GM21786 (cell line): ENCODE data around the gene CSNK2A2.

Experiments
- ATAC-seq: cut with Tn5 transposase; IDR thresholded peaks from one replicate; pipeline ENCODE4 v1.9.1; 2021; ENCODE audit not compliant: unreplicated experiment

Gene CSNK2A2

GRCh38 chr16:58152246-58152868, 45.5 kb downstream of the CSNK2A2 start:
- no peak for ATAC-seq

- ATAC-seq, result no peak
Measured at GRCh38 chr16:58148526-58148925, 49.4 kb downstream of the CSNK2A2 start.

DNA sequence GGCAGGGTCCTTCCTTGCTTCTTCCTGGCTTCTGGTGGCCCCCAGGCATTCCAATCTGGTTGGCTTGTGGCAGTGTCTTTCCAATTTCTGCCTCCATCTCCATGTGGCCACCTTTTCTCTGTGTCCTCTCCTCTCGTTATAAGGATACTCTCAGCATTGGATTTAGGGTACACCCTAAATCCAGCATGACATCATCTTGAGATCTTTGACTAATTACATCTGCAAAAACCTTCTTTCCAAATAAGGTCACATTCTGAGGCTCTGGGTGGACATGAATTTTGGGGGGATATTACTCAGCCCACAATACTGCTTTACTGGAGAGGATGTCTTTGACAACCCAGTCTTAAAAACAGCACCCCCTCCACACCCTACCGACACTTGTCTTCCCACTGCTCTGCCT, 49.8 kb downstream of the CSNK2A2 start:
- ATAC-seq, result no peak

- no peak for ATAC-seq
Measured at GRCh38 chr16:58138852-58139251, 59.1 kb downstream of the CSNK2A2 start.

- ATAC-seq, result no peak
Measured at GRCh38 chr16:58137581-58137980, 60.3 kb downstream of the CSNK2A2 start.

DNA sequence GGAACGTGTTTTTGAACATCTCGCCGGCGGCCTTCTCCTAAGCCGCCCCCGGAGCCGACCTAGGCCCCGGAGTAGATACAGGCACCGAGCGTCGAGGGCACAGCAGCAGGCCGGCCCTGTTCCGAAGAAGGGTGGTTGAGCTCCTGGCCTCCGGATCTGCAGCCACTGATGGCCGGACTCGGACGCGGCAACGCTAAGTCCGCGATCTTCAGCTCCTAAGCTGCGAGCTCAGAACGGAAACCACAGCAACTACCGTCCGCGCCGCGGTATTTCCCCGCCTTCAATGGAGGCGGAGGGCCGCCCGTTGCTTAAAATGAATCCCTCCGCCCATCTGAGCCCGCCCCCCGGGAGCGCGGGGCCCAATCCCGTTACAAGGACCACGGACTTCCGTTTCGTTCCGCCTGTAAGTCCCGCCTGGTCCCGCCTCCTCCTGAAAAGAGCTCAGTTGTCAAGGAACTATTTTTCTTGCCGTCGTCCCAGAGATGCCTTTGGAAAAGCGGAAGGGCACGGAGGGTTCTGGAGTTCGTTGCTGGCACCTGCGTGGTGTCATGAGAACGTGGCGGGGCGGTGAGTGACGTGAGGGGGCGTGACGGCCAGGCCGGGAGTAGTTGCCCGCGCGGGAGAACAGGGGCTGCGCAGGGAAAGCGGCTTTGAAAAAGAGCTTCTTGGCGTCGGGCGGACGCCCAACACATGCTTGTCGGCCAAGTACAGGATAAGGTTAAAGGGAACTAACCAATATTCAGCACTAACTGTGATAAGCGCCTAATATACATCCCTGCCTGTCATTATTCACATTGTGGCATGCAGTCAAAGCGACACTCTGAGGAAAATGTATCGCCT, 68.6 kb downstream of the CSNK2A2 start, which contains the start of gene CFAP20:
Gene CFAP20 (minus strand): TSS at position 285 of the 840 bp plus-strand sequence. CDS start 266 bp downstream, at position 19.
- ATAC-seq, result peak; percentile 83

GRCh38 chr16:58128711-58129096, 69.2 kb downstream of the CSNK2A2 start:
- no peak for ATAC-seq

DNA sequence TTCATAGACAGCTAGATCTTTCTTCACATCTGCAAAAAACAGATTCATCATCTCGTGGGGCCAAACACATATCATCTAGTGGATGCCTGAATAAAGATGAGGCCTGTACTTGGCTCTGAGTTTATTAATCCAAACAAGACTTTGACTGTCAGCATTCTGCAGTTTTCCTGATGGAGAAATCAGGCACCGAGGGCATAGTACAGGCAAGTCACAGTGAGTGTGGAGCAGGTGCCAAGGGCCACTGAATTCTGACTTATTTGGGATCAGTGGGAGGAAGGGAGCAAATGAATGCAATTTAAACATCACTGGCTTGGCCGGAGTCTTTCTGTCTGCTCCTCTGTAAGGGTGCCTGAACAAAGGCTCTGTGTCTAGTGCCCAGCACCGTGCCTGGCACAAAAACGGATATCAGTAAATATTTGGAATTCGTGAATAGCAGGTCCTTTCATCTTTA, 69.7 kb downstream of the CSNK2A2 start:
- no peak for ATAC-seq

DNA sequence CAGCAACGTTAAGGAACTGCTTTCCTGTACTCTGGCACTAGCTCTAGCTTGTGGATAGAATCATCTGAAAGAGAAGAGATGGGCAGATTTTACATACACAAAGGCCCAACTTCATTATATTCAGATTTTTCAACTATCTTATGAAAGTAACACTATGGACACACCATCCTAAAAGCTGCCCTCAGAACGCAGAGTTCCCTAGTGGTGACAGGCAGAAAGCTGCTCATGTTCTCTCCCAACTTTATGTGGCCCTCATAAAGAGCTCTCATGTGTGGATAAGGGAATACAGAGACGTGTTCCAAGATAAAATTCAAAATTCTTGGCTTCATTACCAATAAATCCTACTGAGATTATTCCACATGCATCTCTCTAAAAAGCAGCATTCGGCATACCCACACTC, 70.3 kb downstream of the CSNK2A2 start:
- no peak for ATAC-seq

DNA sequence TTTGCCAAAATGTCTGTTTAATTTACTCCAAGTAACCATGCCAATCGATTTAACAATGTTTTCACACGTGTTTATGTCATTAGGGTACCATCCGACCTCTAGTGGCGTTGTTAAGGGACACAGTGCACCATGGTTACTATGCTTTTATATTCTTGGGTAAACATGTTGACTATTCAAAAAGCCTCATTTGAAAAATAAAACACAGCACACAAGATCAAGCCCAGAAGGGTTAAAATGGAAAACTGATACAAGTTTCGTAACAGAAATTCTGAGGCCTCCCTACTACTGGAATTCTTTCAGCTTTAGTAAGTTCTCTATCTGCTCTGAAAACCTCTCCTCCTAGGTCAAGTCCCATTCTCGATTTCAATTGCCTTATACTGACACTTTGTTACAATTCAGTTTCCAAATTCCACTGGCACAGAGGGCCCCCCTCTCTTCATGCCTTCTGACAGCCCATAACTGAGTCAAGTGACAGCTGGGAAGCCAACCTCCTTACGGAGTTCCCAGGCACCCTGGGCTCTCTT, 70.8 kb downstream of the CSNK2A2 start:
- ATAC-seq, result no peak

- ATAC-seq, result no peak
Measured at GRCh38 chr16:58126451-58126961, 71.4 kb downstream of the CSNK2A2 start.

DNA sequence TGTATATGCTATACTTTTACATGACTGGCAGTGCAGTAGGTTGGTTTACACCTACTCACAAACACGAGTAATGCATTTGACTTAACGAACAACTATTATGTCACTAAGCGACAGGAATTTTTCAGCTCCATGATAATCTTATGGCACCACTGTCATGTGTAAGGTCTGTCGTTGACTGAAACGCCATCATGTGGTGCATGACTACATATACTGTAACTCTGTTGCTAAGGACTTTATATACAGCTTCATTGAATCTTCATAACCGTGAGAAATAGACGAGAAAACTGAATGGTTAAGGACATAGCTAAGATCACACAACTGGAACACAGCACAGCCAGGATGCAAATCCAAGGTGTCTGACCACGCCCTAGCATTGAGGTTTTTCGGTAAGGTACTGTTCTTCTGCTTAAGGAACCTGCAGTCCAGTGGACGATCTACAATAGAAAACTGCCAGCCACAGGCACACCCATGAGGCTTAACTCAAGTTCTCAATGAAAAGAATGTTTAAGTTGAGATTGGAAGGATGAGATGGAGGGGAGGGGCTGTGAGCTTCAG, 72.0 kb downstream of the CSNK2A2 start:
- no peak for ATAC-seq

DNA sequence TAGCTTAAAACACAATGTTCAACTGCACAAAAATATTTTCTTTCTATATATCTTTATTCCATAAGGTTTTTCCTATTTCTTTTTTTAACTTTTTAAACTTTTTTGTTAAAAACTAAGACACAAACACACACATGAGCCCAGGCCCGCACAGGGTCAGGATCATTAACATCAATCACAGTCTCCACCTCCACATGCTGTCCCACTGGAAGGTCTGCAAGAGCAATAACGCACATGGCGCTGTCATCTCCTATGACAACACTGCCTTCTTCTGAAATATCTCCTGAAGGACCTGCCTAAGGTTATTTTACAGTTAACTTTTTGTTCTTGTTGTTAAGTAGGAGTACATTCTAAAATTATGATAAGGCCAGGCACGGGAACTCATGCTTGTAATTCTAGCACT, 72.9 kb downstream of the CSNK2A2 start:
- ATAC-seq, result no peak

DNA sequence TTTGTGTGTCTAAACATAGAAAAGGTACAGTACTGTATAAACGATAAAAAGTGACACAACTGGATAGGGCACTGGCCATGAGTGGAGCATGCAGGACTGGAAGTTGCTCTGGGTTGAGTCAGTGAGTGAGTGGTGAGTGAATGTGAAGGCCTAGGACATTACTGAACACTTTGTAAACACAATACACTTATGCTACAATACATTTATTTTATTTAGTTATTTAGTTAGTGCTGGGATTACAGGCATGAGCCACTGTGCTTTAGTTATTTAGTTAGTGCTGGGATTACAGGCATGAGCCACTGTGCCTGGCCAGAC, 73.3 kb downstream of the CSNK2A2 start:
- ATAC-seq, result no peak

DNA sequence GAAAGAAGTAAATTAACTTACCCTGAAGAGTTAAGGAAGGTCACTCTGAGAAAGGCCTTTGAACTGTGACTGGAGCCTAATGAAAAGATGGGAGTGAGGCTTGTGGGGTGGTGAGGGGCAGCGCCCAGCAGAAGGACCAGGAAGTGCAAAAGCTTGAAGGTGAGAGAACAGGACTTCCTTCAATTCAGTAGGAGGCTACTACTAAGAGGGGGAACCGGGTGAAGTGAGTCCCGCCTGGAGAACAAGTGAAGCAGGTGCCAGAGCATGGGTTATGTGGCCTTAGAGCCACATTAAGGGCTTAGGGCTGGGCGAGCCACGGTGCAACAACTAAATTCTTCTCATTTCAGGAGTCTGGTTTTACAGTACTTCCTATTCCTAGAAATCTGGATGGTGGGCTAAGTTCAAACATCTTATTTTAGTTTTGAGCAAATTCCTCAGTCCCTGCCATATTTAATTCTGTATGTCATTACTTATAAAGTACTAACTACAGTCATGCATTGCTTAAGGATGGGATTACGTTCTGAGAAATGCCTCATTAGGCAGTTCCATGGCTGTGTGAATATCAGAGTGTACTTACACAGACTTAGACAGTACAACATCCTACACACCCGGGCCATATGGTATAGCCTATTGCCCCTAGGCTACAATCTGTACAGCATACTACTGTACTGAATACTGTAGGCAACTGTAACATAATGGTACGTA, 73.9 kb downstream of the CSNK2A2 start:
- no peak for ATAC-seq

- no peak for ATAC-seq
Measured at GRCh38 chr16:58121132-58121531, 76.8 kb downstream of the CSNK2A2 start.

DNA sequence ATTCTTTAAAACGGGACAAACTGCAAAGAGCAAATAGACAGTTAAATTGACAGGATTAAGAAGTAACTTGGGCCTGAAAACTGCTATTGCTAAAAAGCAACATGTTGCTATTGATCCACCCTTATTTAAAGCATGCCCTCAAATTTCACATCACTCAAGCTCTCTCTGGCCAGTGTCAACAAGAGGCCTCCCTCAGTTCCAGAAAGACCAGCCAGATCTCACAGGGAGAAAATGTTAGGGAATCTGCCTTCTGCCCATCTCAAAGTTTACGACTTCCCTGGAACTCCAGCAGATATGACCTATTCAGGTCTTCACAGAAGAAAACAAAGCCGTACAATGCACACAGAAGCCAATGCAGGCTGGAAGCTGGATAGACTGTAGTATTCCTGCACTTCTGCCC, 77.7 kb downstream of the CSNK2A2 start:
- no peak for ATAC-seq

DNA sequence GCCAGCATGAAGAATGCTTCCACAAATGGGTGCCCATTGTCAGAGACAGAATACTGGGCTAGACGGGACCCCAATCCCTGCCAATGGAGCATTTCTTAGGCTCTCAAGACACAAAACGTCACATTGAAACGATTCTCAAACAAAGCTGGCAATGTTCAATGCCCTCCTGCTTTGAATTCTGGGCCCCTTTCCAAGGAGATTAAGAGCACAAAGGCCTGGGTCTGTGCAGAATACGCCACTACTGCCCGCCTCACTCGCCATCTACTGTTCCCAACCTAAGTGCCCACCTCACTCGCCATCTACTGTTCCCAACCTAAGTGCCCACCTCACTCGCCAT, 78.4 kb downstream of the CSNK2A2 start:
- ATAC-seq, result no peak

GRCh38 chr16:58118801-58119508, 79.0 kb downstream of the CSNK2A2 start:
- ATAC-seq, result no peak

DNA sequence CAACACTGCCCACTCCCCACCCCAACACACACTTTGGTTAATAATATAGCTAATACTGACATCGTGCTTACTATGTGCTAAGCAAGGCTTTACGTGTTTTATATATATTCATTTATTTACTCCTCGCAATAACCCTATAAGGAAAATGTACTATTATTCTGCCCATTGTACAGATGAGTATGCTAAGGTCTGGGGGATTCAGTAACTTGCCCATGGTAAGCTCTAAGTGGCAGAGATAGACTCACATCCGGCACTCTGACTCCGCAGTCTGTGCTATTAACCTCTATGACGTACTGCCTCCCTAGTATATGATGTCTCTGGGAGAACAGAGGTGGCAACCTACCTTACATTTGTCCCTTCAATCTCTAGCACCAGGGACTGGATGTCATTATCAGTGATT, 81.4 kb downstream of the CSNK2A2 start:
- ATAC-seq, result no peak

DNA sequence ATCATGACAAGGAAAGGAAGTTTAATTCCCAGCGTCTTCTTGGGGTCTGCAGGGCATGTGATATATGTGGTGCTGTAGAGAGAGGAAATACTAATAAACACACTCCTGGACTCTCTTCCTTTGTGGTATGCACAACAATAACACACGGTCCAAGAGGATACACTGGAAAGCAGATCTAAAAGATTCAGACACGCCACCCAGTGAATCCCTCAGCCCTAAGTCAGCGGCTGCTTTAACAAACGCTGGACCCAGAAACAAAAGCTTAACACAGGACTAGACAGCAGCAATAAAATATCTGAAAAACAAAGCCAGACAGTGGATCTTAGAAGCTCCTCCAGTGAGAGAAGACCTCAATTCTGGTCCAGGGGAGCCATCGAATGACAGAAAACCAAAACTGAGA, 81.8 kb downstream of the CSNK2A2 start:
- ATAC-seq, result no peak
